GM13976 (cell line): ENCODE results near the gene DGKZ.

Experiments
- DNase-seq: peaks from one replicate; pipeline ENCODE4 v3.0.0; 2012; ENCODE audit warnings: low spot score
- in situ Hi-C: fragments of 300-500 bp; cut with MboI; formaldehyde crosslinking; loops from one replicate; pipeline ENCODE4 v1.12.0; 2022; ENCODE audit warnings: low sequenced_read_pairs, mixed read lengths, inconsistent platforms; ENCODE audit not compliant: unreplicated experiment
- TF ChIP-seq, protein P1 (sequence below): IDR thresholded peaks from 2 replicates; pipeline ENCODE4 v1.5.1; 2012; ENCODE audit warnings: borderline replicate concordance, mild to moderate bottlenecking; ENCODE audit not compliant: insufficient read depth; ENCODE audit errors: extremely low read depth, missing control alignments, control extremely low read depth

The DGKZ gene

DNA sequence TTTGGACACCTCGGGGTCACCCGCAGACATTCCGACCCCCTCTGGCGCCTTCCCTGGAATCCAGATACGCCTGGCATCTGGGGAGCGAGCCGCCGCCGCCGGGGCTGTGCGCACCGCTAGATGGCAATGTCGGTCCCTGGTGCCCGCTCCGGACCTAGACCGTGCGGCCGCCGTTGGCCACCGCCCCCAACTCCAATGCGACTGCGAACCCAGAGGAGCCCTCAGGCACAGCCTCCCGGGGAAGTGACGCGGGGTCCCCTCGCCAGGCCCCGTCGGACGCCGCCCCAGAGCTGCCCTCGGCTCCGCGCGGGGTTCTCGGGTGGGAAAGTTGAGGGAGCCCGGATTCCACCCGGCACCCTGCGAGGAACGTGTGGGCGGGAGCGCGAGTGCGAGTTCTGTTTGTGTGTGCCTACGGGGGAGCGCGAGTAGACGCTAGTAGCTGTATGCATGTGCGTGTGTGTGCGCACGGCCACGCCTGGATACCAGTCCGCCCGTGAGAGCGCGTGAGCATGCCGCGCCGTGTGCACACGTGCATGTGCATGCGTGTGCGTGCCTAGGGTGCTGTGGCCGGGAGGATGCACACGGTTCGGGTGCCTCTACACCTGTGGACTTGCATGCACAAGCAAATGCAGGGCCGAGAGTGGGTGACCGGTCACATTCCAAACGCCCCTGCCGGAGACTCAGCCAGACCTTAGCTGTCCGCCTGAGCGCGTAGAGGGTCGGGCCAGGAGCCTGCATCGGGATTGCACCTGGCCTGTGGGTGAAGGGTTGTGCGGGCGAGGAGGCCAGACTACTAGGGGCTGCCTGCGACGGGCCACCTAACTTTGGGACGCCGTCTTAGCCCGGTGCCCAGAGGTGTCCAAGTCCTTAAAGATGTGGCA, 42.4 kb downstream of the DGKZ start:
- peak; percentile 89 for DNase-seq
- in situ Hi-C loops: no loop called here
- TF ChIP-seq, protein P1, sequence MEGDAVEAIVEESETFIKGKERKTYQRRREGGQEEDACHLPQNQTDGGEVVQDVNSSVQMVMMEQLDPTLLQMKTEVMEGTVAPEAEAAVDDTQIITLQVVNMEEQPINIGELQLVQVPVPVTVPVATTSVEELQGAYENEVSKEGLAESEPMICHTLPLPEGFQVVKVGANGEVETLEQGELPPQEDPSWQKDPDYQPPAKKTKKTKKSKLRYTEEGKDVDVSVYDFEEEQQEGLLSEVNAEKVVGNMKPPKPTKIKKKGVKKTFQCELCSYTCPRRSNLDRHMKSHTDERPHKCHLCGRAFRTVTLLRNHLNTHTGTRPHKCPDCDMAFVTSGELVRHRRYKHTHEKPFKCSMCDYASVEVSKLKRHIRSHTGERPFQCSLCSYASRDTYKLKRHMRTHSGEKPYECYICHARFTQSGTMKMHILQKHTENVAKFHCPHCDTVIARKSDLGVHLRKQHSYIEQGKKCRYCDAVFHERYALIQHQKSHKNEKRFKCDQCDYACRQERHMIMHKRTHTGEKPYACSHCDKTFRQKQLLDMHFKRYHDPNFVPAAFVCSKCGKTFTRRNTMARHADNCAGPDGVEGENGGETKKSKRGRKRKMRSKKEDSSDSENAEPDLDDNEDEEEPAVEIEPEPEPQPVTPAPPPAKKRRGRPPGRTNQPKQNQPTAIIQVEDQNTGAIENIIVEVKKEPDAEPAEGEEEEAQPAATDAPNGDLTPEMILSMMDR: peak; percentile 96

DNA sequence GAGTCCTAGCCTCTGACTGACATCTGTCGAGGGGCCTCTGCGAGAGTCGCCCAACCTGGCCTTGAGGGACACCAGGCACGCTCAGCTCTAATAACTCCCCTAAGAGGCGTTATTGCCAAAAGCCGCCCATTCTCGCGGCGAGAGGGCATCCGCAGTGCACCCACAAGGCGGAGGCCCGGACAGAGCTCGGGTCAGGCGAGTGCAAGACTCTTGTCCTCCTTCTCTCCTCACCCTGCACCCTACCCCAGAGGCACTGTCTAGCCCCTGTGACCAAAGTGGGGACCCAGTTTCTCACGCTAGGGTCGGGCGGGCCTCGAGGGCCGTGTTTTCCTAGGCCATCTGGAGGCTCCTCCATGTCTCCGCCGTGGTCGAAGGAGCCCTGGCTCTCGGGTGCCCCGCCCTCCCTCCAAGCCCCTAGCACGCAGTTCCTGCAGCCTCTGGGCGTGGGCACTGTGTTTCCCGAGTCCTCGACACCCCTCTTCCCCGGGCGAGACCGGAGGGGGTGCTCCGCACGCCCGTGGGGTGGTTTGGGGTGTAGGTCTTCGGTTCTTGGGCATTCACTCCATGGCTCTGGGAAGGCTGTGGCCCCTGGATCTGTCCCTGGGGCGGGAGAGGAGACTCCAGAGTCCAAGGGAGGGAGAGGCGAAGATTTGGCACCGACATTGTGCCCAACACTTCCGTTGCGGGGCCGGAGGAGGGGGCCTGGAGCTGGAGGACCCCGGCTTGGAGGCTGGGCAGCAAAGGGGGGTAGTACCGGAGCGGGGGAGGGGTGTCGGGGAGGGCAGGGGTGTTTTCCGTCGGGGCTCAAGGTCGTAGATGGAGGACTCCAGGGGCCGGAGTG, 43.3 kb downstream of the DGKZ start:
- DNase-seq: no peak
- in situ Hi-C loops: no loop called here
- TF ChIP-seq, protein P1: no peak

DNA sequence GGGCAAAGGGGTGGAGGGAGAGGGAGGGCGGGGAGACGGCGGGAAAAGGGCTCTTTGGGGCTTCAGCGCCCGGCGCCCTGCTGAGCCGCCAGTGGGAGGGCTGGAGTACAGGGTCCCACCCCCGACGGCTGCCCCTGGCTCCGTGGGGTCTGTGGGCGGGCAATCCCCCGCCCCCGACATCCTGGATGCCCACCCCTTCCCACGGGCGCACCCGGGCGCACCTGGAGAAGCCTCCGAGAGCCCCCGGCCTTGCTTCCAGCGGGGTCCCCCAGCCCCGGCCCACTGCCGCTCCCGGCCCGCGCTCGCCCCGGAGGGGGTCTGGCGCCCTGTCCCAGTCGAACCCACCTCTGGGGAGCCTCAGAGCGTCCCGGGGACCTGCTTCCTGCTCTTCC, 43.9 kb downstream of the DGKZ start:
- TF ChIP-seq, protein P1: no peak
- no peak for DNase-seq
- in situ Hi-C loops: no loop called here

DNA sequence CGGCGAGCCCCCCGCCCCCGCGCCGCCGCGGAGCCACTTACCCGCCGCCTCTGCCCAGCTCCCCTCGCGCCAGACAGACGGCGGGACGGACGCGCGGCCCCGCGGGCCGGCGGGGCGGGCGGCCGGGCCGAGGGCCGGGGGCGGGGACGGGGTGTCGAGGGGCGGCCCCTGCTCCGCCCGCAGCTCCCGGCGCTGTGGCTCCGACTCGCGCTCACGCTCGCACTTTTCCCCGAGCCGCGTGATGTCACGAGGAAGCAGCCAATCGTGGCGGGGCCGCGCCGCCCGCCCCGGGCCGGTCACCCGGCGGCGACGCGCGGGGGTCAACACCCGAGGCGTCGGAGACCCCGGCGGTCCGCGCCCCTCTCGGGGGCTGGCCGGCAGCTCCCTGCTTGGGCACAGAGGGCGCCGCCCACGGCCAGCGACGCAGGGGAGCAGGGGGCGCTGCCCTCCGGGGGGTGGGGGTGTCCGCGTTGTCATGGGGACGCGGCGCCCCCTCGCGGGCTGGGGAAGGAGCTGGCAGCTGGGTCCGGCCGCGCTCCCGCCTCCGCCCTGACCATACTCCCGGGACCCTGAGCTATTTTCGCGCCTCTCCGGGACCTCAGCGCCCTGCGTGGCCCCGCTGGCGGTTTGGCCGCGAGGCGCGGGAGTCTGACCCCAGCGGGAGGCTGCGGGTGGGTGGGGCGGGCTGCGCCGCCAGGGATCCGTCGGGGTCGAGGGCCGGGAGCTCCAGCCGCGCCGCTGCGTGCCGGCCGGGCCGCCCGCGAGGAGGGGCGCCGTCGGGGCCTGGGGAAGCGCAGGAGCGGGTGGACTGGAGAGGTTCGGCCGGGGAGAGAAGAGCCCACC, 44.5 kb downstream of the DGKZ start, which contains the start of gene CHRM4:
TSS of gene CHRM4 (minus strand) at position 199 of the 843 bp plus-strand sequence. CDS start 5,219 bp downstream, outside the sequence.
- peak; percentile 80 for DNase-seq
- in situ Hi-C loops: no loop called here
- TF ChIP-seq, protein P1: no peak

DNA sequence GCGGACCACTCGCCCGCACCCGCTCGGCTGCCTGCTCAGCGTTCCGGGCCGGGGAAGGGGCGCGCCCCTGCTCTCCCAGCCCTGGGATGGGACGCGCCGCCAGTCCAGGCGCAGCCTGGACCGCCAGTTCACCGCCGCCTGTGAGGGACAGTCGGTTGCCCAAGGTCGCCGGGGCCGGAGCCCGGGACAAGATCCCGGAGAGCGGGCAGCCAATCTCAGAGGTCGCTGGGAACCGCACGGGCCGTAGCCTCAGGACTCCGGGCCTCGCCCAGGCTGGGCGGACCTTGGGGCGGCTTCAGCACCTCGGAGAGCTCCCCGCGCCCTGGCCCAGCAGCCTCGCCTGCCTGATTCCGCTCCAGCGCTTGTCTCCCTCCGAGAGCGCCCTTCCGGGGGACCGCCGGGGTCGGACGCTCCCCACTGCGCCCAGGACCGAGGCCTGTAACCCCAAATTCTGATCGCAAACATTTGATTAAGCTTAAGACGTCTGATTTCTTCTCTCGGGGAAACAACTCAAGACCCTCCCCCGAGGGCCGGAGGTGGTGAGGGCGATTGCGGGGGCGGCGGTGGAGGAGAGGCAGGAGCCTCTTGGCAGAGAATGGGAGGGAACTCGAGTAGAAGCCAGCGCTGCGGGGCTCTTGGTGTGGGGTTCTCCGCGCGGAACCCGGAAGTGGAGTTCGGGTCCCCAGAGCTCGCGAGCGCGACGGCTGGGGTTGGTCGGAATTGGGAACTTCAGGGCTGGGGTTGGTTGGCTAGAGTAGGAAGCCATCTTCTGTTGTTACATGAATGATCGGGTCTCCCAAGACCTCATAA, 45.4 kb downstream of the DGKZ start:
- TF ChIP-seq, protein P1: no peak
- in situ Hi-C loops: no loop called here
- DNase-seq: peak; percentile 97
